ENCODE measurements around the gene LETM1. TPM values are rescaled to one million over a fixed set of nuclear protein-coding genes. Genes with fewer than 3 reads are reported as not detected.
A peak's percentile ranks its signal among the peaks of the same experiment; 100 is the strongest.

Gene LETM1
- total and polyA plus RNA-seq, 2 of the 13 experiments (the other 11 are each of a cell fraction or from before 2014, with no cell fraction given) = 9.7 to 41.6 TPM

DNA sequence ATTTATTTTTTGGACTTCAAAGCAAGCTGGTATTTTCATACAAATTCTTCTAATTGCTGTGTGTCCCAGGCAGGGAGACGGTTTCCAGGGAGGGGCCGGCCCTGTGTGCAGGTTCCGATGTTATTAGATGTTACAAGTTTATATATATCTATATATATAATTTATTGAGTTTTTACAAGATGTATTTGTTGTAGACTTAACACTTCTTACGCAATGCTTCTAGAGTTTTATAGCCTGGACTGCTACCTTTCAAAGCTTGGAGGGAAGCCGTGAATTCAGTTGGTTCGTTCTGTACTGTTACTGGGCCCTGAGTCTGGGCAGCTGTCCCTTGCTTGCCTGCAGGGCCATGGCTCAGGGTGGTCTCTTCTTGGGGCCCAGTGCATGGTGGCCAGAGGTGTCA lies 47.6 kb downstream of the LETM1 start:
- no peak for ATAC-seq
- intact Hi-C loops (cut with micrococcal nuclease; ENCODE audit: unreplicated experiment) = no loop called here
- POLR2A ChIA-PET = interaction anchor here (0.8 to 8.0 kb wide), 12 partner anchors 13 to 62 kb away, joined by 3 to 119 read pairs (median 7); partner anchors contain the start of gene FGFR3

GRCh38 chr4:1807332-1807777 lies 48.6 kb downstream of the LETM1 start:
- no peak for DNase-seq (ENCODE audit: low spot score)
- CTCF ChIA-PET (ENCODE audit: low intra/inter-chr PET ratio, low total read pairs) = interaction anchor here (4.3 kb wide), 1 partner anchor 60 kb away, joined by 179 read pairs; no protein-coding TSS in a partner anchor
- no peak overlapping the region for H3K4me3 ChIP-seq (replicated peaks in 1 of 3; ENCODE audit: insufficient read depth in 1 of 3, low read depth in 2 of 3, low read length in 3 of 3)
- TF ChIP-seq ZNF510 (CRISPR knock-in tag; IDR thresholded peaks at IDR 0.05; ENCODE audit: low read depth) (no peak), AGO2 (optimal IDR thresholded peaks at IDR 0.05; ENCODE audit: low read depth, low read length) (peak; percentile 98), RBM39 (IDR thresholded peaks at IDR 0.05; ENCODE audit: low read depth, low read length, poor library complexity, severe bottlenecking) (peak; percentile 35), ZBTB33 (CRISPR knock-in tag; IDR thresholded peaks at IDR 0.05) (peak; percentile 78), HCFC1 (IDR thresholded peaks at IDR 0.05; ENCODE audit: low read depth, low read length) (no peak), ZNF20 (CRISPR knock-in tag; IDR thresholded peaks at IDR 0.05) (no peak), E2F2 (CRISPR knock-in tag; IDR thresholded peaks at IDR 0.05; ENCODE audit: borderline replicate concordance) (no peak), ZSCAN9 (CRISPR knock-in tag; IDR thresholded peaks at IDR 0.05; ENCODE audit: borderline replicate concordance) (no peak), TEAD3 (CRISPR knock-in tag; optimal IDR thresholded peaks at IDR 0.05; ENCODE audit: borderline replicate concordance) (no peak), EZH2 (conservative IDR thresholded peaks at IDR 0.05; ENCODE audit: low read depth, low read length) (no peak)
- TF ChIP-seq, protein P1, sequence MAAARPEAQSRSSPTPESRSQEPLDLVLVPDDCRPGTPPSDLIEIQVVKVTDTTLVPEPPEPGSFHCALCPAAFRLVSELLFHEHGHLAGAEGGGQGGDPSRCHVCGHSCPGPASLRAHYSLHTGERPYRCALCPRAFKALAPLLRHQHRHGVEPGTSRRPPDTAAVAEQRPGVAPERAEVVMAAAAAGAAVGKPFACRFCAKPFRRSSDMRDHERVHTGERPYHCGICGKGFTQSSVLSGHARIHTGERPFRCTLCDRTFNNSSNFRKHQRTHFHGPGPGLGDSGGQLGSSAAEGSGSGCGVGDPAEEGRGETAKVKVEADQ (CRISPR knock-in tag; IDR thresholded peaks at IDR 0.05; ENCODE audit: borderline replicate concordance) = no peak

More for the DNA sequence above, 47.6 kb downstream of the LETM1 start:
- Histone ChIP-seq H4K20me1 (ENCODE audit: insufficient read depth, low read length) (peaks cover 13% of the 10 kb centered on the region; the same call in 1 of the 2 replicates), H2AFZ (ENCODE audit: low read length) (no peak overlapping the region), H3K9me3 (ENCODE audit: low read length) (no peaks in the 10 kb centered on the region), H3K79me2 (ENCODE audit: insufficient read depth, low read length) (no peaks in the 10 kb centered on the region), H3K4me2 (ENCODE audit: low read depth, low read length) (no peak overlapping the region), H3K27ac (ENCODE audit: extremely low read length, insufficient read depth, low read length) (no peak overlapping the region), H3K4me3 (replicated peaks in 1 of 3; ENCODE audit: insufficient read depth in 1 of 3, low read depth in 2 of 3, low read length in 3 of 3) (no peak overlapping the region), H3K9ac (ENCODE audit: insufficient read depth, low read depth, low read length) (no peak overlapping the region), H3K4me1 (ENCODE audit: insufficient read depth, low read length) (peaks cover 20% of the 10 kb centered on the region), H3K27me3 (ENCODE audit: control insufficient read depth in 1 of 2, insufficient read depth in 2 of 2, low read length in 2 of 2) (no peaks in the 10 kb centered on the region), H3K36me3 (replicated peaks in 1 of 2; ENCODE audit: control insufficient read depth in 1 of 2, insufficient read depth in 2 of 2, low read length in 2 of 2) (peaks cover 18 to 40% of the 10 kb centered on the region in 2 experiments; a peak in 4 of 5 replicates)
- in situ Hi-C loops (cut with HindIII; ENCODE audit: extremely low pct_ligation_motif_present, low pct_unique_long_range_greater_than_20kb) = loop anchor here (10.0 kb wide), 1 partner anchor 54 kb away; no protein-coding TSS in a partner anchor
- CTCF ChIA-PET (ENCODE audit: low intra/inter-chr PET ratio, low total read pairs) = interaction anchor here (2.9 to 4.3 kb wide), 2 partner anchors 14 to 61 kb away, joined by 11 to 179 read pairs; no protein-coding TSS in a partner anchor
- no peak for DNase-seq (ENCODE audit: low spot score)
- BruUV-seq (replicated peaks) = TSS peak; percentile 51
- 90% methylated on average over 6 of the region's 6 CpGs for WGBS (ENCODE audit: low lambda C conversion rate)
- TF ChIP-seq KAT7 (CRISPR knock-in tag; IDR thresholded peaks at IDR 0.05; ENCODE audit: borderline replicate concordance) = no peak
- TF ChIP-seq CEBPB (IDR thresholded peaks at IDR 0.05; ENCODE audit: borderline replicate concordance, low read depth, low read length) = peak; percentile 81
- 0 out of 2 replicates have a peak, but pooled peaks have one; percentile 16 for TF ChIP-seq CEBPG (CRISPR knock-in tag; IDR thresholded peaks at IDR 0.05)
- no peak for TF ChIP-seq KLF9 (CRISPR knock-in tag; IDR thresholded peaks at IDR 0.05; ENCODE audit: low read depth)
- FAIRE-seq = no peak

More at GRCh38 chr4:1807332-1807777, 48.6 kb downstream of the LETM1 start:
- no peak overlapping the region for H2AFZ ChIP-seq (ENCODE audit: low read length)
- H3K27ac ChIP-seq (ENCODE audit: extremely low read length, insufficient read depth, low read length) = no peak overlapping the region
- no peak overlapping the region for H3K9ac ChIP-seq (ENCODE audit: insufficient read depth, low read depth, low read length)
- no peak for FAIRE-seq
- H3K4me1 ChIP-seq (ENCODE audit: insufficient read depth, low read length) = peaks cover 28% of the 10 kb centered on the region
- H3K79me2 ChIP-seq (ENCODE audit: insufficient read depth, low read length) = no peaks in the 10 kb centered on the region
- BruUV-seq (replicated peaks) = no TSS peak
- H3K4me2 ChIP-seq (ENCODE audit: low read depth, low read length) = no peak overlapping the region
- H3K27me3 ChIP-seq (ENCODE audit: control insufficient read depth in 1 of 2, insufficient read depth in 2 of 2, low read length in 2 of 2) = no peaks in the 10 kb centered on the region
- ATAC-seq = no peak
- in situ Hi-C loops (cut with HindIII; ENCODE audit: extremely low pct_ligation_motif_present, low pct_unique_long_range_greater_than_20kb) (loop anchor here (10.0 kb wide), 1 partner anchor 53 kb away; no protein-coding TSS in a partner anchor), intact Hi-C loops (cut with micrococcal nuclease; ENCODE audit: unreplicated experiment) (no loop called here)
- peaks cover 21 to 48% of the 10 kb centered on the region in 2 experiments for H3K36me3 ChIP-seq (replicated peaks in 1 of 2; ENCODE audit: control insufficient read depth in 1 of 2, insufficient read depth in 2 of 2, low read length in 2 of 2)
- WGBS (ENCODE audit: low lambda C conversion rate) = 100% methylated on average over 1 of the region's 16 CpGs
- POLR2A ChIA-PET = interaction anchor here (1.2 to 8.0 kb wide), 10 partner anchors 12 to 61 kb away, joined by 4 to 119 read pairs (median 8); partner anchors contain the start of gene FGFR3
- H3K9me3 ChIP-seq (ENCODE audit: low read length) = no peaks in the 10 kb centered on the region
- peaks cover 13% of the 10 kb centered on the region; the same call in 1 of the 2 replicates for H4K20me1 ChIP-seq (ENCODE audit: insufficient read depth, low read length)
